ENCODE data around the gene COA4. TPM values are rescaled to one million over a fixed set of nuclear protein-coding genes. Genes with fewer than 3 reads are reported as not detected.

COA4 gene
- 10 to 100 TPM; 62.0 to 67.7 TPM for total RNA-seq

GRCh38 chr11:73876424-73877310 lies at the start of gene COA4, which contains the start of gene PAAF1:
TSS of gene COA4 (minus strand) at chr11:73876846. CDS start at chr11:73873378, 3,468 bp downstream.
TSS of gene PAAF1 (plus strand) at chr11:73876999. CDS start at chr11:73877022, 23 bp downstream.
- DNase-seq = peak; percentile 97
- peaks cover 35% of the 10 kb centered on the region for H3K36me3 Mint-ChIP-seq (ENCODE audit: low read depth)
- H3K4me3 Mint-ChIP-seq = peak within 1 kb of the TSS; percentile 96
- no peaks in the 10 kb centered on the region for H3K9me3 Mint-ChIP-seq (ENCODE audit: insufficient read depth)
- no peaks in the 10 kb centered on the region for H3K27me3 Mint-ChIP-seq (ENCODE audit: low read depth)
- peak within 1 kb of the TSS; percentile 99 for H3K27ac Mint-ChIP-seq
- POLR2A ChIA-PET = interaction anchor here (1.0 to 1.9 kb wide), 5 partner anchors 12 to 294 kb away, joined by 3 to 7 read pairs (median 4); partner anchors contain the start of genes C2CD3, MRPL48, PPME1 and UCP2
- CTCF ChIA-PET = interaction anchor here (1.3 kb wide), 1 partner anchor 10 kb away, joined by 3 read pairs; no protein-coding TSS in a partner anchor
- ATAC-seq = peak; percentile 98
- H3K4me1 Mint-ChIP-seq (ENCODE audit: low read depth) = peaks cover 41% of the 10 kb centered on the region

GRCh38 chr11:73921180-73921579 lies 44.5 kb upstream of the COA4 start:
- CTCF ChIA-PET = no interaction called here
- H3K27ac Mint-ChIP-seq = no peak overlapping the region

GRCh38 chr11:73916435-73916834 lies 39.8 kb upstream of the COA4 start:
- Mint-ChIP-seq H3K4me1 (ENCODE audit: low read depth) (no peaks in the 10 kb centered on the region), H3K4me3 (no peak overlapping the region), H3K9me3 (ENCODE audit: insufficient read depth) (no peaks in the 10 kb centered on the region), H3K27ac (no peak overlapping the region), H3K36me3 (ENCODE audit: low read depth) (peaks cover 30% of the 10 kb centered on the region), H3K27me3 (ENCODE audit: low read depth) (no peaks in the 10 kb centered on the region)
- ATAC-seq (no peak), DNase-seq (no peak)
- ChIA-PET CTCF (no interaction called here), POLR2A (no interaction called here)

More at GRCh38 chr11:73921180-73921579, 44.5 kb upstream of the COA4 start:
- POLR2A ChIA-PET = no interaction called here
- H3K4me1 Mint-ChIP-seq (ENCODE audit: low read depth) = no peaks in the 10 kb centered on the region
- peaks cover 32% of the 10 kb centered on the region for H3K36me3 Mint-ChIP-seq (ENCODE audit: low read depth)
- DNase-seq (no peak), ATAC-seq (no peak)
- no peak overlapping the region for H3K4me3 Mint-ChIP-seq
- H3K27me3 Mint-ChIP-seq (ENCODE audit: low read depth) = no peaks in the 10 kb centered on the region
- H3K9me3 Mint-ChIP-seq (ENCODE audit: insufficient read depth) = no peaks in the 10 kb centered on the region

- ChIA-PET POLR2A (no interaction called here), CTCF (no interaction called here)
- Mint-ChIP-seq H3K9me3 (ENCODE audit: insufficient read depth) (no peaks in the 10 kb centered on the region), H3K4me1 (ENCODE audit: low read depth) (no peaks in the 10 kb centered on the region), H3K4me3 (no peak overlapping the region), H3K27me3 (ENCODE audit: low read depth) (no peaks in the 10 kb centered on the region), H3K36me3 (ENCODE audit: low read depth) (peaks cover 24% of the 10 kb centered on the region), H3K27ac (no peak overlapping the region)
- no peak for DNase-seq
- no peak for ATAC-seq
These were observed 37.6 kb upstream of the COA4 start for GRCh38 chr11:73914284-73914683.

- POLR2A ChIA-PET = no interaction called here
- Mint-ChIP-seq H3K36me3 (ENCODE audit: low read depth) (peaks cover 20% of the 10 kb centered on the region), H3K9me3 (ENCODE audit: insufficient read depth) (no peaks in the 10 kb centered on the region), H3K4me1 (ENCODE audit: low read depth) (no peaks in the 10 kb centered on the region), H3K27me3 (ENCODE audit: low read depth) (no peaks in the 10 kb centered on the region), H3K4me3 (no peak overlapping the region), H3K27ac (no peak overlapping the region)
- ATAC-seq = no peak
- CTCF ChIA-PET = no interaction called here
- no peak for DNase-seq
These were observed 36.8 kb upstream of the COA4 start for GRCh38 chr11:73913472-73913871.

- H3K27ac Mint-ChIP-seq = no peak overlapping the region
- peaks cover 13% of the 10 kb centered on the region for H3K36me3 Mint-ChIP-seq (ENCODE audit: low read depth)
- no peak overlapping the region for H3K4me3 Mint-ChIP-seq
- ATAC-seq = no peak
- no peaks in the 10 kb centered on the region for H3K9me3 Mint-ChIP-seq (ENCODE audit: insufficient read depth)
- ChIA-PET CTCF (no interaction called here), POLR2A (interaction anchor here (1.1 kb wide), 1 partner anchor 26 kb away, joined by 3 read pairs; no protein-coding TSS in a partner anchor)
- H3K4me1 Mint-ChIP-seq (ENCODE audit: low read depth) = no peaks in the 10 kb centered on the region
- no peaks in the 10 kb centered on the region for H3K27me3 Mint-ChIP-seq (ENCODE audit: low read depth)
- DNase-seq = no peak
These were observed 35.4 kb upstream of the COA4 start for GRCh38 chr11:73912026-73912425.

- DNase-seq (no peak), ATAC-seq (peak; percentile 70)
- POLR2A ChIA-PET = no interaction called here
- CTCF ChIA-PET = interaction anchor here (1.5 kb wide), 1 partner anchor 26 kb away, joined by 3 read pairs; no protein-coding TSS in a partner anchor
- Mint-ChIP-seq H3K4me1 (ENCODE audit: low read depth) (no peaks in the 10 kb centered on the region), H3K27ac (no peak overlapping the region), H3K36me3 (ENCODE audit: low read depth) (peaks cover 6% of the 10 kb centered on the region), H3K4me3 (no peak overlapping the region), H3K9me3 (ENCODE audit: insufficient read depth) (no peaks in the 10 kb centered on the region), H3K27me3 (ENCODE audit: low read depth) (no peaks in the 10 kb centered on the region)
These were observed 30.5 kb upstream of the COA4 start for GRCh38 chr11:73907191-73907590.

GRCh38 chr11:73902303-73902702 lies 25.7 kb upstream of the COA4 start:
- CTCF ChIA-PET = no interaction called here
- DNase-seq (no peak), ATAC-seq (no peak)
- Mint-ChIP-seq H3K4me3 (no peak overlapping the region), H3K27me3 (ENCODE audit: low read depth) (no peaks in the 10 kb centered on the region), H3K27ac (no peak overlapping the region), H3K4me1 (ENCODE audit: low read depth) (no peaks in the 10 kb centered on the region), H3K36me3 (ENCODE audit: low read depth) (peaks cover 21% of the 10 kb centered on the region), H3K9me3 (ENCODE audit: insufficient read depth) (no peaks in the 10 kb centered on the region)
- POLR2A ChIA-PET = no interaction called here

GRCh38 chr11:73894725-73895335 lies 18.2 kb upstream of the COA4 start:
- H3K36me3 Mint-ChIP-seq (ENCODE audit: low read depth) = peaks cover 15% of the 10 kb centered on the region

GRCh38 chr11:73893041-73893440 lies 16.4 kb upstream of the COA4 start:
- POLR2A ChIA-PET = no interaction called here
- H3K4me1 Mint-ChIP-seq (ENCODE audit: low read depth) = no peaks in the 10 kb centered on the region
- no peaks in the 10 kb centered on the region for H3K27me3 Mint-ChIP-seq (ENCODE audit: low read depth)
- no peak overlapping the region for H3K27ac Mint-ChIP-seq
- no peaks in the 10 kb centered on the region for H3K9me3 Mint-ChIP-seq (ENCODE audit: insufficient read depth)
- DNase-seq (no peak), ATAC-seq (no peak)
- H3K36me3 Mint-ChIP-seq (ENCODE audit: low read depth) = peaks cover 12% of the 10 kb centered on the region
- H3K4me3 Mint-ChIP-seq = no peak overlapping the region
- CTCF ChIA-PET = interaction anchor here (1.6 kb wide), 1 partner anchor 12 kb away, joined by 4 read pairs; no protein-coding TSS in a partner anchor

More at GRCh38 chr11:73894725-73895335, 18.2 kb upstream of the COA4 start:
- no peaks in the 10 kb centered on the region for H3K9me3 Mint-ChIP-seq (ENCODE audit: insufficient read depth)
- H3K27me3 Mint-ChIP-seq (ENCODE audit: low read depth) = no peaks in the 10 kb centered on the region
- CTCF ChIA-PET = no interaction called here
- no peak overlapping the region for H3K27ac Mint-ChIP-seq
- ATAC-seq (no peak), DNase-seq (no peak)
- no peak overlapping the region for H3K4me3 Mint-ChIP-seq
- POLR2A ChIA-PET = no interaction called here
- H3K4me1 Mint-ChIP-seq (ENCODE audit: low read depth) = no peaks in the 10 kb centered on the region

- H3K27ac Mint-ChIP-seq = no peak overlapping the region
- ChIA-PET CTCF (interaction anchor here (0.6 kb wide), 1 partner anchor 11 kb away, joined by 3 read pairs; no protein-coding TSS in a partner anchor), POLR2A (no interaction called here)
- no peak for ATAC-seq
- no peaks in the 10 kb centered on the region for H3K27me3 Mint-ChIP-seq (ENCODE audit: low read depth)
- DNase-seq = no peak
- H3K9me3 Mint-ChIP-seq (ENCODE audit: insufficient read depth) = no peaks in the 10 kb centered on the region
- H3K4me3 Mint-ChIP-seq = no peak overlapping the region
- no peaks in the 10 kb centered on the region for H3K4me1 Mint-ChIP-seq (ENCODE audit: low read depth)
- H3K36me3 Mint-ChIP-seq (ENCODE audit: low read depth) = peaks cover 21% of the 10 kb centered on the region
These were observed 12.9 kb upstream of the COA4 start for GRCh38 chr11:73889536-73889935.

- no peak for ATAC-seq
- no peak for DNase-seq
- H3K4me3 Mint-ChIP-seq = no peak overlapping the region
- H3K27me3 Mint-ChIP-seq (ENCODE audit: low read depth) = no peaks in the 10 kb centered on the region
- H3K36me3 Mint-ChIP-seq (ENCODE audit: low read depth) = peaks cover 21% of the 10 kb centered on the region
- H3K9me3 Mint-ChIP-seq (ENCODE audit: insufficient read depth) = no peaks in the 10 kb centered on the region
- CTCF ChIA-PET = no interaction called here
- H3K27ac Mint-ChIP-seq = no peak overlapping the region
- POLR2A ChIA-PET = no interaction called here
- H3K4me1 Mint-ChIP-seq (ENCODE audit: low read depth) = no peaks in the 10 kb centered on the region
These were observed 12.4 kb upstream of the COA4 start for GRCh38 chr11:73889019-73889418.

All from activated CD8-positive, alpha-beta T cell treated with anti-CD3 and anti-CD28 coated beads, Interleukin-2, amount 10 ng/mL, durations not matched to agents 7 days and 5 days (primary cell).